ENCODE results near the gene STAG1. TPM values are rescaled to one million over a fixed set of nuclear protein-coding genes. Genes with fewer than 3 reads are reported as not detected.
A peak's percentile ranks its signal among the peaks of the same experiment; 100 is the strongest.
"Not testable (repeated sequence)": the region's sequence is repeated elsewhere in the genome, so short reads cannot be mapped to it uniquely, and the experiment has no call there.

The STAG1 gene
- total RNA-seq, 1 donor from 2014 or later: 40.9 TPM

GRCh38 chr3:136758160-136759102 is 6.3 kb upstream of the STAG1 start:
- H3K4me3 Mint-ChIP-seq (ENCODE audit: unreplicated experiment); H3K36me3 Mint-ChIP-seq (ENCODE audit: low read depth); H3K4me1 Mint-ChIP-seq (ENCODE audit: low read depth); H3K27me3 Mint-ChIP-seq (ENCODE audit: low read depth); DNase-seq (ENCODE audit: low spot score); H3K27ac Mint-ChIP-seq (ENCODE audit: unreplicated experiment): not testable (repeated sequence)
- TF ChIP-seq CTCF (IDR thresholded peaks at IDR 0.05): peak; percentile 76
- peaks cover 17% of the 10 kb centered on the region for H3K9me3 Mint-ChIP-seq (ENCODE audit: low read depth)

GRCh38 chr3:136755192-136755591 is 3.0 kb upstream of the STAG1 start:
- peaks cover 24% of the 10 kb centered on the region for H3K4me1 Mint-ChIP-seq (ENCODE audit: low read depth)
- no peak for TF ChIP-seq CTCF (IDR thresholded peaks at IDR 0.05)
- no peak overlapping the region for H3K4me3 Mint-ChIP-seq (ENCODE audit: unreplicated experiment)
- no peak for DNase-seq (ENCODE audit: low spot score)
- H3K27ac Mint-ChIP-seq (ENCODE audit: unreplicated experiment): peak overlapping the region; percentile 2
- peaks cover 3% of the 10 kb centered on the region for H3K9me3 Mint-ChIP-seq (ENCODE audit: low read depth)
- no peaks in the 10 kb centered on the region for H3K36me3 Mint-ChIP-seq (ENCODE audit: low read depth)
- no peaks in the 10 kb centered on the region for H3K27me3 Mint-ChIP-seq (ENCODE audit: low read depth)

- no peaks in the 10 kb centered on the region for H3K27me3 Mint-ChIP-seq (ENCODE audit: low read depth)
- peaks cover 3% of the 10 kb centered on the region for H3K9me3 Mint-ChIP-seq (ENCODE audit: low read depth)
- H3K4me1 Mint-ChIP-seq (ENCODE audit: low read depth): peaks cover 40% of the 10 kb centered on the region
- peak overlapping the region; percentile 68 for H3K4me3 Mint-ChIP-seq (ENCODE audit: unreplicated experiment)
- no peak for TF ChIP-seq CTCF (IDR thresholded peaks at IDR 0.05)
- no peaks in the 10 kb centered on the region for H3K36me3 Mint-ChIP-seq (ENCODE audit: low read depth)
- no peak for DNase-seq (ENCODE audit: low spot score)
- H3K27ac Mint-ChIP-seq (ENCODE audit: unreplicated experiment): peak overlapping the region; percentile 99
These were observed 1.3 kb upstream of the STAG1 start for GRCh38 chr3:136753326-136753939.

GRCh38 chr3:136752422-136753325 is 496 bp upstream of the STAG1 start:
- peak overlapping the region; percentile 99 for H3K27ac Mint-ChIP-seq (ENCODE audit: unreplicated experiment)
- no peaks in the 10 kb centered on the region for H3K9me3 Mint-ChIP-seq (ENCODE audit: low read depth)
- H3K4me1 Mint-ChIP-seq (ENCODE audit: low read depth): peaks cover 40% of the 10 kb centered on the region
- no peaks in the 10 kb centered on the region for H3K36me3 Mint-ChIP-seq (ENCODE audit: low read depth)
- no peaks in the 10 kb centered on the region for H3K27me3 Mint-ChIP-seq (ENCODE audit: low read depth)
- H3K4me3 Mint-ChIP-seq (ENCODE audit: unreplicated experiment): peak overlapping the region; percentile 81
- TF ChIP-seq CTCF (IDR thresholded peaks at IDR 0.05): peak; percentile 60
- DNase-seq (ENCODE audit: low spot score): peak; percentile 99

All from chondrocyte (in vitro differentiated cells).